Limb (tissue), 2 donors: ENCODE data around the gene AKNA.

ENCODE experiments used
- DNase-seq, 2 donors: peaks; one replicate each; pipeline ENCODE4 v3.0.0-alpha.2; 2016; ENCODE audit errors: extremely low spot score in 2 of 2

Gene AKNA

GRCh38 chr9:114378016-114378415, 9.8 kb downstream of the AKNA start:
- no peak for DNase-seq

GRCh38 chr9:114376586-114377445, 11.0 kb downstream of the AKNA start:
- DNase-seq: no peak

- DNase-seq: peak in 1 of 2 donors; percentile 9
Observed at GRCh38 chr9:114375386-114376175, 12.2 kb downstream of the AKNA start.

GRCh38 chr9:114374936-114375335, 12.8 kb downstream of the AKNA start:
- DNase-seq: no peak

GRCh38 chr9:114373960-114374730, 13.6 kb downstream of the AKNA start:
- peak in 1 of 2 donors; percentile 16 for DNase-seq

GRCh38 chr9:114372921-114373448, 14.8 kb downstream of the AKNA start:
- no peak for DNase-seq

GRCh38 chr9:114371973-114372917, 15.5 kb downstream of the AKNA start:
- peak in 1 of 2 donors; percentile 27 for DNase-seq

- DNase-seq: no peak
Observed at GRCh38 chr9:114371343-114371944, 16.3 kb downstream of the AKNA start.

GRCh38 chr9:114370968-114371320, 16.8 kb downstream of the AKNA start:
- DNase-seq: no peak

- no peak for DNase-seq
Observed at GRCh38 chr9:114370251-114370967, 17.4 kb downstream of the AKNA start.

- no peak for DNase-seq
Observed at GRCh38 chr9:114369216-114370130, 18.3 kb downstream of the AKNA start.

GRCh38 chr9:114367772-114368569, 19.8 kb downstream of the AKNA start:
- no peak for DNase-seq

- no peak for DNase-seq
Observed at GRCh38 chr9:114367366-114367765, 20.4 kb downstream of the AKNA start.

GRCh38 chr9:114366334-114367128, 21.3 kb downstream of the AKNA start:
- peak in 1 of 2 donors; percentile 17 for DNase-seq

- DNase-seq: no peak
Observed at GRCh38 chr9:114365194-114365593, 22.6 kb downstream of the AKNA start.
